ENCODE results near the gene BCAT1.
"Not testable (repeated sequence)": the region's sequence is repeated elsewhere in the genome, so short reads cannot be mapped to it uniquely, and the experiment has no call there.

Gene BCAT1

DNA sequence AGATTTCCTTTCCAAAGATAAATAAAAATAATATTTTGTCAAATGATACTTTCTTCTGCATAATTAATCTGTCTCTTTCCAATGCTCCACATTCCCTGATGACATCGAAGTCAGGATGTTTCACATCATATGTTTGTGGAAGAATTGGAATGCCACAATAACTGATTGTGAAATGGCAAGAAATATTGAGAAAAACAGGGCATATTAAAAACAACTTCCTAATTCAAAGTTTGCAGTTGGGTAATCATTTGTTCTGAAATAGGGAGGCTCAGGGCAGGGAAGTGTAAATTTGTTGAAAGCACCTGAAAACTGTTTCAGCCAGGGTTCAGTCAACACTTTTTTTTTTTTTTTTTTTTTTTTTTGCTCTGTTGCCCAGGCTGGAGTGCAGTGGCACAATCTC is 50.7 kb downstream of the BCAT1 start:
- DNase-seq = no peak

DNA sequence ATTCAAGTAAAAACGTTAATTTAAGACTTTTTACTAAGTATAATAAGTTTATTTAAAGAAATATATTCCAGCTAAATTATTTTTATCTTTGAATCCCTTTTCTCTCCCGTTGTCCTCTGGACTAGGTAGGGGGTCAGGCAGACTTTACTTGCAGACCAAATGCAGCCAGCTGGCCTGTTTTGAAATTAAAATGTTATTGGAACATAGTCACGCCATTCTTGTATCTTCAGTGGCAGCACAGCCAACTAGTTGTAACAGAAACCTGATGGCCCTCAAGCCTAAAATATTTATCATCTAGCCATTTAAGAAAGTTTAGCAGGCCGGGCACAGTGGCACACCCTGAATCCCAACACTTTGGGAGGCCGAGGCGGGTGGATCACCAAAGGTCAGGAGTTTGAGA is 52.7 kb downstream of the BCAT1 start:
- DNase-seq = no peak

DNA sequence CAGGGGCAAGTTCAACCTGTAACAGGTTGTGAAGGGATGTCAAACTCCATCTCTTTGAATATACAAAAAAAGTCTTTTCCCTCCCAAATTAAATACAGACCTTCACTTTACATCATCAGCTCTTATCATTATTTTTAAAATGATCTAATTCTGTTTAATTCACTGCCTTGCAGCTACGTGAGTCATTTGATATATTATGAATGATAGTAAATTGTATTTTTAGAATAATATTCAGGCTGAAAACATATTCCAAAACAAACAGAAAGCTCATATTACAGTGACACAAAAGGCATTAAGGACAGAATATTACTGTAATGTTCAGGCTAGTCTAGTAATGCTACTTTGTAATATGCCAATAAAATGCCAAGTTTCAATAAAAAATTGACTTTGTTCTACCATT is 53.3 kb downstream of the BCAT1 start:
- DNase-seq = no peak

DNA sequence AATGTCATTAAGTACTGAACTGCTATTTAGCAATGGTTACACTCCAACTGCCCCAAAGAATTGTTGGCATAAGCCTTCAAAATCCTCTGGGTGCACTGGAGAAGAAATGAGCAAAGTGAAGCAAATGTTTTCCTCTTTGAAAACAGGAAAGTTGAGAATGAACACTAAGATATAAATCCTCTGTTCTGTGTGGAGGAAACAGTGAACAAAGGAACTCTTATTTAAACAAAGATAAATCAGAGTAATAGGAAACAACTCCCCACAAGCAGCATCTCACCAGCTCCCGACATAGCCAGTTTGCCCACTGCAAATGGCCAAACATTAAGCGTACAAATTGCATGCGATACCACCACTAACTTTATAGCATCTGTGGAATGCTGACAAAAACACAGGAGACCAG is 54.0 kb downstream of the BCAT1 start:
- no peak for DNase-seq

DNA sequence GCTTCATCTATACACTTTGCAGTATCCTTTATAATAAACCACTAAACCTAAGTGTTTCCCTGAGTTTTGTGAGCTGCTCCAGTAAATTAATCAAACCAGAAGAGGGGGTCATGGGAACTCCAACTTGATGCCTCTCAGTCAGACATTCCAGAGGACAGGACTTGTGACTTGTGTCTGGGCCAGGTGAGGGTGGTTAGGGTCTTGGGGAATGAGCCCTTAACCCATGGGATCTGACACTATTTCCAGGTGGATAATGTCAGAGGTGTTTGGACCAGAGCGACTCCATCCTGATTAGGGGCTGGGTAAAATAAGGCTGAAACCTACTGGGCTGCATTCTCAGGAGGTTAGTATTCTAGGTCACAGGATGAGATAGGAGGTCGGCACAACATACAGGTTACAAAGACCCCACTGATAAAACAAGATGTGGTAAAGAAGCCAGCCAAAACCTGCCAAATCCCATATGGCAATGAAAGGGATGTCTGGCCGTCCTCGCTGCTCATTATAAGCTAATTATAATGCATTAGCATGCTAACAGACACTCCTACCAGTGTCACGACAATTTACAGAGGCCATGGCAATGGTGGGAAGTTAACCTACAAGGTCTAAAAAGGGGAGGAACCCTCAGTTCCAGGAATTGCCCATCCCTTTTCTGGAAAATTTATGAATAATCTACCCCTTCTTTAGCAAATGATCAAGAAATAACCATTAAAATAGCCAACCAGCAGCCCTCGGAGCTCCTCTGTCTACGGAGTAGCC is 58.7 kb downstream of the BCAT1 start:
- no peak for DNase-seq

DNA sequence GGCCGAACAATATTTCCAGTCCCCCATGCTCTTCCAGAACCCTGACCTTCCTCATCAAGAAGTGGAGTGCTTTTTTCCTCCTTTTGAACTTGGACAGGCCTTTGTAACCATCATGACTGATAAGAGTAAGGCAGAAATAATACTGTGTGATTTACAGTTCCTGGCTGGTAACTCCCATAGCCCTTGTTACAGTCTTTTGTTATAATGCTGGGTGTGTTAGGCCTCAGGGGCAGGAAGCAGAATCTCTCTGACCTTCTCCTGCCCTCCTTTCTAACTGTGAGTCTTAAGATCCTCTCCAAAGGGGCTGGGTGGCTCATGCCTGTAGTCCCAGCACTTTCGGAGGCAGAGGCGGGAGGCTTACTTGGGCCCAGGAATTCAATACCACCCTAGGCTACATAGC is 59.5 kb downstream of the BCAT1 start:
- no peak for DNase-seq

DNA sequence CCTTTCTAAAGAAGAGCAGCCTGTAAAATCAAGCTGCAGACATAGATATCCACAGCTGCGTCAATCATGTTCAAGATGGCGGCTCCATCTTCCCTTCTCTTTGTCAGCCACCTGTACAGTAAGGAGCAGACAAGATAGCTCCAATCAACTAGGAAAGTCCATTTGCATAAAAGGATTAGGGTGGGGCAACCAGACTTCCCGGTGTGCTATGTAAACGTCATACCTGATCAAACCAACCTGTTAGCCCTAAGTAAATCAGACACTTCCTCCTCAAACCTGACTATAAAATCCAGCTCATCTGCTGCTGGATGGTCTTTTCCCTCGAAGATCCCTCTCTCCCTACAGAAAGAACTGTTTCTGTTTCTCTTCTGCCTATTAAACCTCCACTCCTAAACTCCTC is 60.1 kb downstream of the BCAT1 start:
- DNase-seq = no peak

DNA sequence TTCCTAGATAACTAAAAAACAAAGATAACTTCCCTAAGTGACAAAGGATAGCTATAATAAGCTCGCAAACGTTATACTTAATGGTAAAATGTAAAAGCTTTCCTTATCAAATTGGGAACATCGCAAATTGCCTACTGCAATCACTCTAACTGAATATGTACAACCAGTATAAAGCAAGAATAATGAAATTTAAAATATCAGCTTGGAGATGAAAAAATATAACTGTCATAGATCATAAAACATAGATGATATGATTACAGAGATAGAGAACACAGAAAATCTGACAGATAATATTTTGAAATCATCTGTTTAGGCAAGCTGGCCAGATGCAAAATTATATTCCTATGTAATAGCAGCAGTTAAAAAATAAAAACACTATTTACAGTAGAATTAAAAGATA is 64.0 kb downstream of the BCAT1 start:
- no peak for DNase-seq

DNA sequence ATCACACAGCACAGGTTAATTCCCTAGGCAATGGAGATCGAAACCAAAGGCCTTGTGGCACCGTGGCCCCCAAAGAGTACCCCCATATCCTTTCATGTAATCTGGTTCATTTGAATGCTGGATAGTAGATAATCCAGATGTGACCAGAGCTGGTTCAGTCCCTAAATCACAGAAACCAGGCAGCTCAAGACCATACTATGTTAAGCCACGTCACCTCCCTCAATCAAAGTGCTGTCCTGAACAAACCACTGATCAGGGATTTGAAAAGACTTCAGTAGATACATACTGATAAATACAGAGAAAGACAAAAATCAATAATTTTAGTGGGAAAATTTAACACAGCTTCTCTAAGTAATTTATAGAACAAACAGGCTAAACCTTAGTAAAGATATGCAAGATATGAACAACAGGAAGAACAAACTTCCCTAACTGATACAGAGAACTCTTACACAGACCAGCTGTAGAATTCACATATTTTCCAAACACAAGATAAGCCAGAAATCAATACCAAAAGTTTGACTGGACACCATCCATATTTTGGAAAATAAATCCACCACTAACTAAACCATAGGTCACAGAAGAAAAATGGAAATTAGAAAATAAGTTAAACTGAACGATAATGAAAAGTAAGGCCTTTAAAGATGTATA is 67.1 kb downstream of the BCAT1 start:
- DNase-seq = no peak

DNA sequence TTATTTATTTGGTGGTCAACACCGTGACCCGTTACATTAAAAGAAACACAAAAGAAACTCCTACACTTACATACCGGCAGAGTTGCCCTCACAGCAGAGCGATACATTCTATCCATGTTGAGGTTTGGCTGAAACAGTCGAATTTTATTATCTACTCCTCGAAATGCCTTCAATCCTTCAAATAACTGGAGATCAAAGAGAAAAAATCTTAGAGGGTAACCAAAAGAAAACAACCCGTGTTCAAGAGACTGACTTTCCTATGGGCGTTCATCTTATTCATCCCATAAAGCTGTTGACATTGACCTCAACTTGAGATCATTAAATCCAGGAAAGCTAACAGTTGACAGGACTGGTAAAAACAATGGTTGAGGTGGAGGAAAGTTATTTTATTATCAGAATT is 67.7 kb downstream of the BCAT1 start:
- DNase-seq = no peak

DNA sequence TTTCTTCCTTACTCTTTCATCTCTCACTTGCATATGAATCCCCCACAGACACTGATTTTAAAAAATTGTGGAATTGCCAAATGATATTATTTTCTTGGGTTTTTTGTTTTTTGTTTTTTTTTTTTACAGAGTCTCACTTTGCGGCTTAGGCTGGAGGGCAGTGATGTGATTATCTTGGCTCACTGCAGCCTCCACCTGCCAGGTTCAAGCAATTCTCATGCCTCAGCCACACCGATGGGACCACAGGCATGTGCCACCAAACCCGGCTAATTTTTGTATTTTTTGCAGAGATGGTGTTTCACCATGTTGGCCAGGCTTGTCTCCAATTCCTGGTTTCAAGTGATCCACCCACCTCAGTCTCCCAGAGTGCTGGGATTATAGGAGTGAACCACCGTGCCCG is 68.2 kb downstream of the BCAT1 start:
- no peak for DNase-seq

DNA sequence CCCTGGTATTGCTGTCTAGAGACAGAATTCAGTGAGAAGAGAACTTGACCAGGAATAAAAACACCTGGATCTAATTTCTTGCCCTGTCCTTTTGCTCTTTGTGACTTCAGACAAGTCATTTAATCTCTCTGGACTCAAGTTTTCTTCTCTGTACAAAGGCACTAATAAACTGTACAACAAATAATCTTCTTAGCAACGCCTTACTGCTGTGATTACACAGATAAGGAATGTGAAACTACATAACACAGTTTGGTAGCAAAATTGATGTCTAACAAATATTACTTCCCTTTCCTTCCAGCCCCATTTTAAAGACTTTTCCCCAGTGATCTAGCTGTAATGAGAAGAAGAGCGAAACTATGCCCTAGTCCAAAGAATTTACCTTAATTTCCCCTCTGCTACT is 69.3 kb downstream of the BCAT1 start:
- DNase-seq = no peak

DNA sequence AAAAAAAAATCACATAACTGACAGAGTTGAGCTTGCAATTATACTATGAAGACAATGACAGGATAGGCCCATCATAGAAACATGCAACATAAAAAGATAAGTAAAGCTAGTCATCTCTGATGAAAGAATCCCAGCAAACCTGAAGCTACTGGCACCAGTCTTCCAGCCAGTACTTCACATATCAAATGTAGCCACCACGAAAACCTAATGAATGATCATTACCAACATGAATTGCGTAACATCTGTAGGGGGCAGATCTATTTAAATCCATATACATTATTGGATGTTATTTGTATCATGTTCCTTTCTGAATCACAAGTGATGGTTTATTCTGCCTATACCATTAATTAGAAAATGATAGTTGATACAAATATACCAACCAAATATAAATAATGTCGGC is 73.9 kb downstream of the BCAT1 start:
- DNase-seq = no peak

DNA sequence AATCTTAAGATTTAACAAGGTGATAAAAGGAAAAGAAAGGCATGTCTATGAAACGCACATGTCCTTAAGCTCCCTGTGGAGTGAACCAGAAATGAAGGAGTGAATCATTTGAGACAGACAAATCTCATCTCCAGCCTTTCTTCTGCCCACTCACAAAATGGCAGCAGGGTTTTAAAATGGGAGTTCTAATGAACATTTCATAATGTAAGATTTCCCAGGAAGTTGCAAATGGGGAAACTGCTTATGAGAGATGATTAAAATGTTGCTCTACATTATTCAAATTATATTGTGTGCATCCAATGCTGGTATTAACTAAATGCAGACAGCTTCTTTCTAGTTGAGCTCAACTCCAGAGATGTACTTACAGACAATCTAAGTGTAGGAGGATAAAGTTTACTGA is 76.7 kb downstream of the BCAT1 start:
- no peak for DNase-seq

DNA sequence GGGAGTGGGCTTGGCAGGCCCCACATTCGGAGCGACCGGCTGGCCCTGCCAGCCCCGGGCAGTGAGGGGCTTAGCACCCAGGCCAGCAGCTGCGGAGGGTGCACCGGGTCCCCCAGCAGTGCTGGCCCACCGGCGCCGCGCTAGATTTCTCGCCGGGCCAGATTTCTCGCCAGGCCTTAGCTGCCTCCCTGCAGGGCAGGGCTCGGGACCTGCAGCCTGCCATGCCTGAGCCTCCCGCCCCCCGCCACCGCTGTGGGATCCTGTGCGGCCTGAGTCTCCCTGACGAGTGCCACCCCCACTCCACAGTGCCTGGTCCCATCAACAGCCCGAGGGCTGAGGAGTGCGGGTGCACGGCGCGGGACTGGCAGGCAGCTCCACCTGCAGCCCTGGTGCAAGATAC is 82.8 kb downstream of the BCAT1 start:
- DNase-seq = not testable (repeated sequence)

DNA sequence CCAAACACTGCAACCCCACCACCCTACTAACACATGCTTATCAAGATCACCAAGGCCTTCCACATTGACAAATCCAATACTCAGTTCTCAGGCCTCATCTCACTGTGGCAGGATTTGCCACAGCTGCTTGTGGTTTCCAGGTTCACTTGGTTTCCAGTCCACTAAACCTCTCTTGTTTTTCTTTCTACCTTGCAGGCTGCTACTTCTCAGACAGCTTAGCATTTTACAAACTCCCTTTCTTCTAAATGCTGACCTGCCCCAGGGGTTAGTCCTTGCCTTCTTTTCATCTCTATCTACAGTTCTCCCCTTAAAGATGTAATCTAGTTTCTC is 84.1 kb downstream of the BCAT1 start:
- no peak for DNase-seq

DNA sequence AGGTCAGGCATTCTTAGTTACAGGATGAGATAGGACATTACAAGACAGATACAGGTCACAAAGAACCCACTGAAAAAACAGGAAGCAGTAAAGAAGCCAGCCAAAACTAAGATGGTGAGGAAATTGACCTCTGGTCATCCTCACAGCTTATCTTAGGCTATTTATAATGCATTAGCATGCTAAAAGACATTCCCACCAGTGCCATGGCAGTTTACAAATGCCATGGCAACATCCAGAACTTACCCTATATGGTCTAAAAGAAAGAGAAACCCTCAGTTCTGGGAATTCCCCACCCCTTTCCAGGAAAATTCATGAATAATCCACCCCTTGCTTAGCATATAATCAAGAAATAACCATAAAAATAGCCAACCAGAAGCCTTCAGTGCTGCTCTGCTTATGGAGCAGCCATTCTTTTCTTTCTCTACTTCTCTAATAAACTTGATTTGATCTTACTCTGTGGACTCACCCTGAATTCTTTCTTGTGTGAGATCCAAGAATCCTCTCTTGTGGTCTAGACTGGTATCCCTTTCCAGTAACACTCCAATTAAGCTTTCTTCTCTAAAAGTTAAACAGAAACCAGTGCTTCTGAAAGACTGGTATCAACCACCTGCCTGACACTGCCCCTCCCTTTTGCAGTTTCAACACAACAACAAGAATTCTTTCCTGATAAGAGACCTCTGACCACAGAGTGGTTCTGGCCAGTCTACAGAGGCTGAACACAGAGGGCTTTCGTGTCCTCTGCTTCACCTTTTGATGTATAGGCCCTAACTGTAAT is 86.9 kb downstream of the BCAT1 start:
- DNase-seq = no peak

DNA sequence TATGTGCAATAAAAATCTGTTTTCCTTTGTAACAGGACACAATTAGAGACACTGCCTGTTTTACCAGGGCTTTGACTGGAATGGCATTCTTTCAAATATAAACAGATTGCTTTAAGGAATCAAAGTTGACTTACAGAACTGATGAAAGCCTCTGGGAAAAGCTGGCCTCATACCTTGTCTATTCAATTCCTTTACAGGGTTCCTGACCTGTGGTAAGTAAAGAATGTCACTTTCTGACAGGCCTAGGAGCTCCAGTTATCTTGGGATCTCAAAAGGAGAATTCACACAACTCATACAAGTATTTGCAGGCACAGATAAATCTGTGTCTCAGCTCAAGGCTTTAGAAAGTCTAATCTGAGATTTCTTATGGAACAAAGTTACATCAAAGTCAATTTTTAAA is 88.4 kb downstream of the BCAT1 start:
- no peak for DNase-seq

DNA sequence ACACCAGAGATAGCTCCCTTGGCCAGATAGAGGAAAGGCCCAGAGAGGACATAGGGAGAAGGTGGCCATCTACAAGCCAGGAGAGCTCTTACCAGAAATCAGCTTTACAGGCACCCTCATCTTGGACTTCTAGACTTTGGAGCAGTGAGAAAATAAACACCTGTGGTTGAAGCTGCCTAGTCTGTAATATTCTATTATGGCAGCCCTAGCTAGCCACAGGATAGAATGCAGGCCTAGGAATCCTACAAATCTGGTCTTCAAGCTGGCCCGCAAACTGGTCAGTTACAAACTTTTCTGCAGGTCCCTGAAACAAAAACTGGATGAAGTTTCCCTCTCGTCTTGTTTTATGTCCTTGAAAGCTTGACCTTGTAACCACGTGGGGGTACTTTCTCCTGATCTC is 92.4 kb downstream of the BCAT1 start:
- no peak for DNase-seq

DNA sequence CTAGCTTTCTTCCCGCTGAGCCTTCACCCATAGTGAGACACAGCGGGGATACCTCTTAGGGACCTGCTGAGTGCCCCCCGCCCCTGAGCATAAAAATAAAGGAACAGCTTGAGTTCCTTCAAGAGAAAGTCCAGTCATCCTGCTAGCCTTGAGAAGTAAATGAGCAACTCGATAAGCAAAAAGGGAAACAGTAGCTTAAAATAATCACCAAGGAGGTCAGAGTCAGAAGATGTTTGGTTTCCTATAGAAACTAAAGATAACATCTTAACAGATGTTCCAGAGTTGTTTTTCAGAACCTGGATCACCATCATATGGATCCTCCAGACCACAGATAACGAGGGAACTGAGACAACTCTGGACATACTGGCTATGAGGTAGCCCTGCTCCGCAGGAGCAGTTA is 94.0 kb downstream of the BCAT1 start:
- no peak for DNase-seq

DNA sequence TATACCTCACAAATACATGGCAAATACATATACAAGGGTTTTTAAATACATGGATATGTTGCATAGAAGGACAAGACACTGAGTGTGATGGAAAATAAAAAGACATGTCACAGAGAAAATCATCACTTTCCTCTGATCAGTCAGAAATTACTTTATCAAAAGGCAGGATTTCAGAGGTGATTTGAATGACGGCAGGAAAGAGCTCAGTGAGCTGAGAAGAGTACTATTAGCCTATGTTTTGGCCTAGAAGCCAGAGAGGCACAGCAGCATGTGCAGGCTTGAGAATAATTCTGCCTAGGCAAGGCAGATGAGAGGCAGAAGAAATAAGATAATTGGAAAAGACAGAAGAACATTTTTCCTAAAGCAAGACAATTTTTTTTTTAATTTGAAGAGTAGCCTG is 94.9 kb downstream of the BCAT1 start:
- no peak for DNase-seq

DNA sequence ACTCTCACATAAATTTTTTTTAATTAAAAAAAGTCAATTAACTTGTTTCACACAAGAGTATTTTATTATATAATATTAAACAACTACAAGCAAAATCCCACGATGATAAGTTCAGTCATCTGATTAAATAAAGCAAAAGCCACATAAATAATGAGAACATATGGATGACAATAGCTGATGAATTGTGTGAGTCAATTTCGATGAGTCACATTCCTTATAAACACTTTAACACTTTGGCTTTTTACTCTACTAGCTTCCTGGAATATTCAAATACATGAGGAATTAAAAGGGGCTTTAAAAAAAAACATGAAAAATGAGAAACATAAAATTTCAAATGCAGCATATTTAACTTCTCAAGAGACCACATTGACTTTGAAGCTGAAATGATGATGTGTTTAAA is 95.3 kb downstream of the BCAT1 start:
- DNase-seq = no peak

DNA sequence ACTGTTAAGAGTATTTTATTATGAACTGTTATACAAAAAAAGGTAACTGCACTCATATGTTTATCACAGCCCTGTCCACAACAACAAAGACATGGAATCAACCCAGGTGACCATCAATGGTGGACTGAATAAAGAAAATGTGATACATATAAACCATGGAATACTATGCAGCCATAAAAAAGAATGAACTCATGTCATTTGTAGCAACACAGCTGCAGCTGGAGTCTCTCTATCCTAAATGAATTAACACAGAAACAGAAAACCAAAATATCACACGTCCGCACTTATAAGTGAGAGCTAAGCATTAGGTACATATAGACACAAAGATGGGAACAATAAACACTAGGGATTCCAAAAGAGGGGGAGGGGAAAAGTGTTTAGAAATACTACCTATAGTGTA is 95.8 kb downstream of the BCAT1 start:
- DNase-seq = no peak

DNA sequence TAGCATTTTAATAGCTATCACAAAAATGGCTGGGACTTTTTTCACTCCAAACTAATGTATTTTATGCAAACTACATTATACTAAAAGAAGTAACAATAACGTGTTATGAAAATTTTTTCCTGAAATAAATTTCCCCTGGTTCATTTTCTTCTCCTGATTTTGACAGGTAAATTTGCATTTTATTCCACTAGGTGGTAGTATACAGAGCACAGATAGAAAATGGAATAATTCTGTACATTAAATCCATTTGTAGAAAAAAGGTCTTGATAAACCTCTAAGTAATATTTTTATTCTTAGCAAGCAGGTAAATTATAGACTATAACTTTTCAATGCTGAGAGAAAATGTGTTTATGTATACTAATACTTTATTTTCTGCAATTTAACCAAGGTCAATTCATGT is 96.5 kb downstream of the BCAT1 start:
- no peak for DNase-seq

DNA sequence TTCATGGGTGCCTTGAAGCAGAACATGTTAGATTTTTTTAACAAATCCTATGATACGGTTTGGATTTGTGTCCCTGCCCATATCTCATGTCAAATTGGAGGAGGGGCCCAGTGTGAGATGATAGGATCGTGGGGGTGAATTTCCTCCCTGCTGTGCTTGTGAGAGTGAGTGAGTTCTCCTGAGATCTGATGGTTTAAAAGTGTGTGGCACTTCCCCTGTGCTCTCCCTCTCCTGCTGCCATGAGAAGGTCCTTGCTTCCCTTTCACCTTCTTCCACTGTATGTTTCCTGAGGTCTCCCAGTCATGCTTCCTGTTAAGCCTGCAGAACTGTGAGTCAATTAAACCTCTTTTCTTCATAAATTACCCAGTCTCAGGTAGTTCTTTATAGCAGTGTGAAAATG is 97.0 kb downstream of the BCAT1 start:
- not testable (repeated sequence) for DNase-seq
